HEK293T (cell line): Measurements from ENCODE around the gene DENND4C.

ENCODE experiments used
- CTCF ChIA-PET: fragments of 350-600 bp; formaldehyde crosslinking; extraction: SDS; loops from one replicate; lab custom pipeline; 2021; ENCODE audit warnings: antibody characterized with exemption, inconsistent platforms; lab: Yijun Ruan, JAX
- POLR2A ChIA-PET: fragments of 350-600 bp; formaldehyde crosslinking; extraction: SDS; loops from one replicate; lab custom pipeline; 2020; ENCODE audit warnings: antibody characterized with exemption, inconsistent platforms; lab: Yijun Ruan, JAX
- DNase-seq: peaks from one replicate; pipeline ENCODE4 v3.0.0; 2012; ENCODE audit warnings: mixed read lengths; ENCODE audit errors: extremely low spot score
- ARNT ChIP-seq: fragments of 450-650 bp; IDR thresholded peaks from 2 replicates; pipeline ENCODE4 v1.6.1; 2017; ENCODE audit warnings: mild to moderate bottlenecking
- BHLHE40 ChIP-seq: fragments of 450-650 bp; IDR thresholded peaks from 2 replicates; pipeline ENCODE4 v1.6.1; 2016; ENCODE audit warnings: mild to moderate bottlenecking, moderate library complexity, borderline replicate concordance
- CTBP1 ChIP-seq: fragments of 450-650 bp; IDR thresholded peaks from 2 replicates; pipeline ENCODE4 v1.6.1; 2016; ENCODE audit warnings: borderline replicate concordance
- ELF4 ChIP-seq: fragments of 450-650 bp; IDR thresholded peaks from 2 replicates; pipeline ENCODE4 v1.6.1; 2017; ENCODE audit warnings: antibody characterized with exemption
- FOXA1 ChIP-seq: fragments of 450-650 bp; IDR thresholded peaks from 2 replicates; pipeline ENCODE4 v1.6.1; 2016; ENCODE audit warnings: mild to moderate bottlenecking
- FOXK2 ChIP-seq: fragments of 450-650 bp; IDR thresholded peaks from 2 replicates; pipeline ENCODE4 v1.6.1; 2016; ENCODE audit warnings: mild to moderate bottlenecking
- FOXM1 ChIP-seq: fragments of 450-650 bp; IDR thresholded peaks from 2 replicates; pipeline ENCODE4 v1.6.1; 2017; ENCODE audit warnings: mild to moderate bottlenecking, borderline replicate concordance
- HDGF ChIP-seq: fragments of 450-650 bp; IDR thresholded peaks from 2 replicates; pipeline ENCODE4 v1.6.1; 2017; ENCODE audit warnings: antibody characterized with exemption, borderline replicate concordance
- L3MBTL2 ChIP-seq: fragments of 450-650 bp; conservative IDR thresholded peaks from 2 replicates; pipeline ENCODE4 v1.6.1; 2016; ENCODE audit warnings: mild to moderate bottlenecking
- LEF1 ChIP-seq: fragments of 450-650 bp; IDR thresholded peaks from 2 replicates; pipeline ENCODE4 v1.6.1; 2017; ENCODE audit warnings: mild to moderate bottlenecking, borderline replicate concordance
- NFRKB ChIP-seq: fragments of 450-650 bp; IDR thresholded peaks from 2 replicates; pipeline ENCODE4 v1.6.1; 2016; ENCODE audit warnings: mild to moderate bottlenecking, moderate library complexity
- PKNOX1 ChIP-seq: fragments of 450-650 bp; IDR thresholded peaks from 2 replicates; pipeline ENCODE4 v1.6.1; 2016
- SP1 ChIP-seq: fragments of 450-650 bp; IDR thresholded peaks from 2 replicates; pipeline ENCODE4 v1.6.1; 2017
- SUZ12 ChIP-seq: fragments of 450-650 bp; IDR thresholded peaks from 2 replicates; pipeline ENCODE4 v1.6.1; 2016; ENCODE audit warnings: mild to moderate bottlenecking
- TARDBP ChIP-seq: fragments of 450-650 bp; IDR thresholded peaks from 2 replicates; pipeline ENCODE4 v1.6.1; 2016
- ZNF384 ChIP-seq: fragments of 450-650 bp; IDR thresholded peaks from 2 replicates; pipeline ENCODE4 v1.6.1; 2016

The DENND4C gene

DNA sequence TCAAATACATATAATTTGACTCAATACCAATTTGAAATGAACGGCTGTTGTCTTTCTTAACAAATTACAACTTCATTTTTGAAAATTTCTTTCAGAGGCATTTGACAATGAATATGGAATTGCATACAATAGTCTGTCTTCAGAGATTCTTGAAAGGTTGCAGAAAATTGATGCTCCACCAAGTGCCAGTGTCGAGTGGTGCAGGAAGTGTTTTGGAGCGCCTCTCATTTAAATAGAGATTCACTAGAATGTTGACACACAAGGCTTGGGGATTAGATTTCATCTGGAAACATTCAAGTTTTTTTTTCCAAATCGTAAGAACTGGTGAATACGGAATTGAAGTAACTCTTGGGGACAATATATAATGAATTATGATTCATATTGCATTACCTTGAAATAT, 141.4 kb downstream of the DENND4C start:
- ChIA-PET POLR2A (interaction anchor here (1.5 kb wide), 1 partner anchor 8 kb away, joined by 4 read pairs; the partner anchor contains the start of gene RPS6), CTCF (interaction anchor here (0.9 kb wide), 1 partner anchor 27 kb away, joined by 3 read pairs; no protein-coding TSS in a partner anchor)
- TF ChIP-seq FOXM1 = no peak
- TF ChIP-seq NFRKB = no peak
- DNase-seq = peak; percentile 35

GRCh38 chr9:19372567-19372966, 142.1 kb downstream of the DENND4C start:
- ChIA-PET POLR2A (no interaction called here), CTCF (no interaction called here)
- TF ChIP-seq ZNF384 (peak; percentile 72), HDGF (no peak), FOXM1 (no peak), ARNT (no peak), CTBP1 (no peak)
- DNase-seq = no peak

- ChIA-PET CTCF (no interaction called here), POLR2A (no interaction called here)
- TF ChIP-seq LEF1 (no peak), FOXM1 (no peak), HDGF (no peak), BHLHE40 (no peak), ZNF384 (no peak)
- DNase-seq = no peak
These were observed 143.0 kb downstream of the DENND4C start for GRCh38 chr9:19373527-19373926.

DNA sequence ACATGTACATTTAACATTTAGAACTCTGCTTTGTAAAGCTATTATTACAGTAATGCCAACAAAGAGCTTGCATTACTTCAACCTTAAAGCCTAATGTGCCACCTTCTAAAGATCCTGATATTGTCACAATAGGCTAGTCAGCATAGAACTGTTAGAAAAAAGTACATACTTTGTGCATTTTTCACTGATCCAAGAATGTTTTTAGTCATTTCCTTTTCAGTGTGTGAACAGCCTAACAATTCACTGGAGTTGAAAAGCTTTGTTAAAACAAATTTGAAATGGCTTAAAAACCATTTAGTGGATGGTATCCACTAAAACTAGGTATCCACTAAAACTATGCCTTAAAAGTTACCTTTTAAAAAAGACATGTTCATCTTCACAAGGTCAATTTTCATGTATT, 145.0 kb downstream of the DENND4C start:
- ChIA-PET POLR2A (interaction anchor here (1.1 kb wide), 1 partner anchor 145 kb away, joined by 4 read pairs; the partner anchor contains the start of gene DENND4C), CTCF (no interaction called here)
- DNase-seq = no peak
- TF ChIP-seq LEF1 = no peak
- TF ChIP-seq PKNOX1 = no peak
- no peak for TF ChIP-seq ELF4
- no peak for TF ChIP-seq L3MBTL2
- no peak for TF ChIP-seq BHLHE40
- no peak for TF ChIP-seq HDGF
- no peak for TF ChIP-seq NFRKB
- TF ChIP-seq SP1 = no peak
- TF ChIP-seq SUZ12 = no peak
- no peak for TF ChIP-seq FOXA1
- TF ChIP-seq ZNF384 = no peak
- no peak for TF ChIP-seq FOXM1
- TF ChIP-seq TARDBP = no peak
- no peak for TF ChIP-seq FOXK2

GRCh38 chr9:19376931-19377330, 146.4 kb downstream of the DENND4C start:
- ChIA-PET POLR2A (no interaction called here), CTCF (no interaction called here)
- no peak for DNase-seq
- no peak for TF ChIP-seq TARDBP
- TF ChIP-seq SP1 = no peak
- TF ChIP-seq SUZ12 = no peak
- TF ChIP-seq ZNF384 = no peak
- TF ChIP-seq FOXA1 = no peak
- TF ChIP-seq HDGF = no peak
- no peak for TF ChIP-seq ARNT
- no peak for TF ChIP-seq L3MBTL2
- TF ChIP-seq BHLHE40 = no peak
- no peak for TF ChIP-seq ELF4

- no peak for DNase-seq
- ChIA-PET CTCF (no interaction called here), POLR2A (no interaction called here)
- TF ChIP-seq FOXA1 = no peak
- TF ChIP-seq SUZ12 = no peak
- no peak for TF ChIP-seq PKNOX1
- no peak for TF ChIP-seq ARNT
- no peak for TF ChIP-seq ELF4
- no peak for TF ChIP-seq LEF1
- TF ChIP-seq SP1 = no peak
- no peak for TF ChIP-seq L3MBTL2
- TF ChIP-seq TARDBP = no peak
- TF ChIP-seq HDGF = no peak
- no peak for TF ChIP-seq NFRKB
- no peak for TF ChIP-seq ZNF384
- TF ChIP-seq FOXM1 = no peak
These were observed 147.7 kb downstream of the DENND4C start for GRCh38 chr9:19378164-19378563.

DNA sequence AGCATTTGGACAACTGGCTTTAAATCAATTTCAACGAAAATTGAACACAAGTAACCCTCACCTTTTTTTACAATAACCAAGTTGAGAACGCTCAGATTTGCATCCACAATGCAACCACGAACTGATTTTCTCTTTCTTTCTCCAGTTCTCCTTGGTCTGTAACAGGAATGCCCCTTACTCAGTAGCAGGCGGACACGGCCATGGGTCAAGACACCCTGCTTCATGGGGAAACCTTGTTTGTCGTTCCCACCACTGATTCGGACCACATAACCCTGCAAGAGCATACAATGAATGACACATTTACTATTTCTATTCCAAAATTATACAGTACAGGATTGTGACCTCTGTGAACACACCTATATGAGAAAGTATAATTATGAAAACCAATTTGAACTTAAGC, 148.2 kb downstream of the DENND4C start:
- TF ChIP-seq ARNT (no peak), LEF1 (no peak), BHLHE40 (no peak), FOXK2 (no peak), TARDBP (no peak), SP1 (no peak), FOXA1 (no peak)
- DNase-seq = no peak
- CTCF ChIA-PET = no interaction called here
- POLR2A ChIA-PET = no interaction called here

- TF ChIP-seq SP1 (no peak), HDGF (no peak), ARNT (no peak), ELF4 (no peak), LEF1 (no peak), FOXM1 (no peak)
- DNase-seq = no peak
- ChIA-PET CTCF (no interaction called here), POLR2A (interaction anchor here (0.8 to 1.1 kb wide), 2 partner anchors 11 to 330 kb away, joined by 3 read pairs; partner anchors contain the start of gene RRAGA)
These were observed 148.8 kb downstream of the DENND4C start for GRCh38 chr9:19379283-19379682.
